Stimulated activated CD4-positive, alpha-beta T cell treated with anti-CD3 and anti-CD28 coated beads, Interleukin-15, amount 100 ng/mL, for 48 hours (primary cell): ENCODE results near the gene KLC3.
"Not testable (repeated sequence)": the region's sequence is repeated elsewhere in the genome, so short reads cannot be mapped to it uniquely, and the experiment has no call there.

Experiments
- DNase-seq, 2 donors: peaks; one replicate each; pipeline ENCODE4 v3.0.0-alpha.2; 2020; ENCODE audit warnings: low read depth in 2 of 2

KLC3 gene

GRCh38 chr19:45320997-45321775 is 19.4 kb upstream of the KLC3 start:
- no peak for DNase-seq

GRCh38 chr19:45321848-45322247 is 18.7 kb upstream of the KLC3 start:
- DNase-seq = no peak

- DNase-seq = no peak
Observed at GRCh38 chr19:45322311-45322710, 18.2 kb upstream of the KLC3 start.

- DNase-seq = no peak
Observed at GRCh38 chr19:45322744-45323281, 17.7 kb upstream of the KLC3 start, which contains the start of gene CKM. TSS of gene CKM (minus strand) at chr19:45322875. CDS start at chr19:45319713, 3,162 bp downstream.

- no peak for DNase-seq
Observed at GRCh38 chr19:45323671-45324081, 16.9 kb upstream of the KLC3 start.

GRCh38 chr19:45324349-45324907 is 16.1 kb upstream of the KLC3 start:
- no peak for DNase-seq

GRCh38 chr19:45327404-45328143 is 13.0 kb upstream of the KLC3 start:
- no peak for DNase-seq

GRCh38 chr19:45331411-45331810 is 9.1 kb upstream of the KLC3 start:
- no peak for DNase-seq

- DNase-seq = no peak
Observed at GRCh38 chr19:45333609-45334303, 6.8 kb upstream of the KLC3 start.

GRCh38 chr19:45334881-45335280 is 5.7 kb upstream of the KLC3 start:
- not testable (repeated sequence) for DNase-seq

GRCh38 chr19:45336696-45337251 is 3.8 kb upstream of the KLC3 start:
- no peak for DNase-seq

- DNase-seq = no peak
Observed at GRCh38 chr19:45339629-45340028, 921 bp upstream of the KLC3 start.

GRCh38 chr19:45340899-45341453 is 426 bp downstream of the KLC3 start:
- DNase-seq = no peak

- DNase-seq = no peak
Observed at GRCh38 chr19:45342911-45343310, 2.4 kb downstream of the KLC3 start.

- DNase-seq = no peak
Observed at GRCh38 chr19:45344621-45345505, 4.3 kb downstream of the KLC3 start.

- no peak for DNase-seq
Observed at GRCh38 chr19:45345506-45345860, 4.9 kb downstream of the KLC3 start.

GRCh38 chr19:45346449-45346848 is 5.9 kb downstream of the KLC3 start:
- DNase-seq = no peak

- no peak for DNase-seq
Observed at GRCh38 chr19:45347570-45348366, 7.2 kb downstream of the KLC3 start.

- no peak for DNase-seq
Observed at GRCh38 chr19:45348367-45349125, 8.0 kb downstream of the KLC3 start.
